GM21526 (cell line): ENCODE measurements around the gene RPL35.

Source experiments
- ATAC-seq: cut with Tn5 transposase; IDR thresholded peaks from one replicate; pipeline ENCODE4 v1.9.1; 2021; ENCODE audit warnings: moderate library complexity; ENCODE audit not compliant: unreplicated experiment, low FRiP score

The RPL35 gene

GRCh38 chr9:124828489-124829333, 33.0 kb downstream of the RPL35 start:
- no peak for ATAC-seq

GRCh38 chr9:124820698-124821623, 40.8 kb downstream of the RPL35 start:
- no peak for ATAC-seq

GRCh38 chr9:124818431-124819281, 43.1 kb downstream of the RPL35 start:
- no peak for ATAC-seq

- no peak for ATAC-seq
Observed at GRCh38 chr9:124815601-124816000, 46.2 kb downstream of the RPL35 start.

GRCh38 chr9:124814164-124814535, 47.6 kb downstream of the RPL35 start:
- ATAC-seq, result no peak

GRCh38 chr9:124813501-124814163, 48.1 kb downstream of the RPL35 start:
- no peak for ATAC-seq

- no peak for ATAC-seq
Observed at GRCh38 chr9:124813041-124813440, 48.7 kb downstream of the RPL35 start.

- no peak for ATAC-seq
Observed at GRCh38 chr9:124812441-124812876, 49.3 kb downstream of the RPL35 start.

- no peak for ATAC-seq
Observed at GRCh38 chr9:124810663-124811355, 50.9 kb downstream of the RPL35 start.

GRCh38 chr9:124809741-124810500, 51.8 kb downstream of the RPL35 start:
- ATAC-seq, result no peak

- ATAC-seq, result no peak
Observed at GRCh38 chr9:124809211-124809610, 52.5 kb downstream of the RPL35 start.

GRCh38 chr9:124808246-124808956, 53.4 kb downstream of the RPL35 start:
- no peak for ATAC-seq
